ENCODE measurements around the gene A3GALT2. TPM values are rescaled to one million over a fixed set of nuclear protein-coding genes. Genes with fewer than 3 reads are reported as not detected.

The A3GALT2 gene
- polyA plus RNA-seq (2012; ENCODE audit: missing spikeins), result not detected

DNA sequence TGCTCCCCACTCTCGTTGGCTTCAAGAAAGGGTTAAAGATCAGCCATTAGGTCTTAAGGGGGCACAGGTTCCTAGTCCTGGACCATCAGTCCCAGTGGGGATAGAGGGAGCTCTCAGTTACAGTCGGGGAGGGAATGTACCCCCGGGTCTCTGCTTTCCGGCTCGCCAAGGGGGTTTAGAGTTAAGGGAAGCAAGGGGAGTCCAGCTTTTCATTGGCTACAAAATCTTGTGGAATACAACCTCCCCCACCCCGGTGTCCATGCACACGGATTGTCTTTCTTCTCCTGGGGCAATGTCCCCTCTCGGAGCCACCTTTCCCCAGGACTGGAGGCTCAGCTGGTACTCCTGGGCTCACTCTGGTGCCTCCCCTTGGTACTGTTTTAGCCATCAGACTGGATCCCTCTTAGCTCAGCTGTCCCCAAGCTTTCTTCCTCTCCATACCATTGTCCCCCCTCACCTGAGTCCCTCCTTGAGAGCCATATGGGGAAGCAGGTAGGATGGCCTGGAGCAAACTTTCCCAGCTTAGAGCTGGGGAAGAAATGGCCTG lies at the start of gene A3GALT2:
Gene A3GALT2, minus strand, starts transcription at position 480 of the 547 bp plus-strand sequence. Its CDS starts 0 bp downstream, at position 480.
- no peak for TF ChIP-seq POLR2A (IDR thresholded peaks at IDR 0.05; ENCODE audit: low read depth, low read length)
- no peak for TF ChIP-seq TAF1 (IDR thresholded peaks at IDR 0.05; ENCODE audit: borderline replicate concordance, low read depth, low read length)
- TF ChIP-seq POLR2AphosphoS5 (IDR thresholded peaks at IDR 0.05; ENCODE audit: low read depth, low read length), result no peak
- FAIRE-seq, result no peak

DNA sequence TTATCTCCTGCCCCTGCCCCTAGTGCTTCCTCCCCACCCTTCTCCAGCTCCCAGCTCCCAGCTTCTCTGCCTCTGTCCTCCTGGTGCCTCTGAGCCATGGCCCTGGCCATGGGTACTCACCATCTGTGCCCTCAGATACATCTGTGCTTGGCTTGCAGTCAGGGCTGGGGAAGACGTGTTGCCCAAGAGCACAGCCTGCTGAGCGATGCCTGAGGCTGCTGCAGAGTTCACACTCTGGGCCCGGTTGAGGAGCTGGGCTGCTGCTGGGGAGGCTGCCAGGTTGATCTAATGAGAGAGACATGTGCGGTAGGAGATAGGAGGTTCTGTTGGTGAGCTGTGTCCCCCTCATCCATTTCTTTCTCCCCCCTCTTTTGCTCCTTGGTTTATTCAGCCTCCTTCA lies 49.4 kb upstream of the A3GALT2 start:
- DNase-seq (ENCODE audit: insufficient read length) (no peak), FAIRE-seq (no peak)

More for the DNA sequence above, at the start of gene A3GALT2:
- no peak for DNase-seq (ENCODE audit: insufficient read length)

GRCh38 chr1:33369764-33370163 lies 48.9 kb upstream of the A3GALT2 start:
- TF ChIP-seq TAF1 (IDR thresholded peaks at IDR 0.05; ENCODE audit: borderline replicate concordance, low read depth, low read length) (no peak), POLR2AphosphoS5 (IDR thresholded peaks at IDR 0.05; ENCODE audit: low read depth, low read length) (no peak), POLR2A (IDR thresholded peaks at IDR 0.05; ENCODE audit: low read depth, low read length) (no peak)
- no peak for FAIRE-seq

More for the DNA sequence above, 49.4 kb upstream of the A3GALT2 start:
- TF ChIP-seq POLR2A (IDR thresholded peaks at IDR 0.05; ENCODE audit: low read depth, low read length) (no peak), TAF1 (IDR thresholded peaks at IDR 0.05; ENCODE audit: borderline replicate concordance, low read depth, low read length) (no peak), POLR2AphosphoS5 (IDR thresholded peaks at IDR 0.05; ENCODE audit: low read depth, low read length) (no peak)

GRCh38 chr1:33369081-33369480 lies 48.2 kb upstream of the A3GALT2 start:
- no peak for FAIRE-seq

More at GRCh38 chr1:33369764-33370163, 48.9 kb upstream of the A3GALT2 start:
- DNase-seq (ENCODE audit: insufficient read length), result no peak

DNA sequence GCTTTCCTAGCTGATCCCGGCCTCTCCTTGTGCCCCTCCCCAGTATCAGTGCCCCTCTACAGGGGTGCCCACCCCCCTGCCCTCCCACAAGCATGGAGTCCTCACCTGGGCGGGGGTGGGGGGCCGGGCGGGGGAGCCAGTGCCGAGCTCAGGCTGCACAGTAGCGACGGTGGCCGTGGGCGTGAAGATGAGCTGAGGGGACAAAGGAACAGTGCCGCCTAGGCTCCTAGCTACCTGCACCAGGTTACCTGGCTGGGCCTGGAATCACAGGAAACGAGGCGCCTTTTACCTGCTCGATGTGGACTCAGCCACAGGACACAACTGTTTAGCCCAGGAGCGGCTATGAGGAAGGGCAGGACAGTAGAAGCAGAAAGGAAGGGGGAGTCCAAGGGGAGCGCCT lies 47.5 kb upstream of the A3GALT2 start:
- DNase-seq (ENCODE audit: insufficient read length) (no peak), FAIRE-seq (no peak)
- TF ChIP-seq POLR2A (IDR thresholded peaks at IDR 0.05; ENCODE audit: low read depth, low read length), result no peak
- no peak for TF ChIP-seq POLR2AphosphoS5 (IDR thresholded peaks at IDR 0.05; ENCODE audit: low read depth, low read length)
- TF ChIP-seq TAF1 (IDR thresholded peaks at IDR 0.05; ENCODE audit: borderline replicate concordance, low read depth, low read length), result no peak

More at GRCh38 chr1:33369081-33369480, 48.2 kb upstream of the A3GALT2 start:
- TF ChIP-seq POLR2A (IDR thresholded peaks at IDR 0.05; ENCODE audit: low read depth, low read length) (no peak), POLR2AphosphoS5 (IDR thresholded peaks at IDR 0.05; ENCODE audit: low read depth, low read length) (no peak), TAF1 (IDR thresholded peaks at IDR 0.05; ENCODE audit: borderline replicate concordance, low read depth, low read length) (no peak)
- no peak for DNase-seq (ENCODE audit: insufficient read length)

GRCh38 chr1:33367485-33368405 lies 46.8 kb upstream of the A3GALT2 start:
- FAIRE-seq (peak; percentile 91), DNase-seq (ENCODE audit: insufficient read length) (peak; percentile 84)
- TF ChIP-seq POLR2AphosphoS5 (IDR thresholded peaks at IDR 0.05; ENCODE audit: low read depth, low read length) (no peak), POLR2A (IDR thresholded peaks at IDR 0.05; ENCODE audit: low read depth, low read length) (no peak), TAF1 (IDR thresholded peaks at IDR 0.05; ENCODE audit: borderline replicate concordance, low read depth, low read length) (no peak)

DNA sequence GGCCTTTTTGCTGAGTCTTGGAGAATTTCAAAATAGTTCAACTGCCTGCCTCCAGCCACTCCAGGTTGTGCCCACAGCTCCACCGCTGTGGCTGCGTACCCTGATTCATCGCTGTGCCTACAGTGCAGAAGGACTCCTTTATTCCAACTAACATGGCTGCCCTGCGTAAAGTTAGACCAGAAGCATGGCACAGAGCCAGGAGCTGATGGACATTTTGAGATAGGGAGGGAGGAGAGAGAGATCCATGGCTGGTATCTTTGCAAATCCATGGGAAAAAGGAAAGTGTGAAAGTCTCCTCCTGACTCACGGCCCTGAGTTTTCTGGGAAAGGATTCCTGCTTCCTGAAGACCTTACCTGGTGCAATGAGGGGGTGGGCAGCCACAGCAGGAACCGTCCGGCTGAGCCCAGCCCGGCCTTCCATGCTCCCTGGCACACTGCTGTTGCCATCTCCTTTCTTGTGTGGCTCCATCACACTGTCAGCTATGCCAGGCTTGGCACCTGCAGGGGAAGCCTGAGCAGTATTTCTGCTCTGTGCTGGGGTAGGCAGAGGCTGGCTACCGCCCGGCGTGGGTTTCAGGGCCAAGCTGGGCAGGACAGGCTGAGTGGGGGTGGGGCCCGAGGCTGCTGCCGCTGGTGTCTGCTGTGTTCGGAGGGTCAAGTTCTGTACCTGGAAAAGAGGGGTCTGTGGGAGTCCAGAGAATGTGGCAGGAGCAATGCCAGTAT lies 46.0 kb upstream of the A3GALT2 start:
- FAIRE-seq, result no peak
- TF ChIP-seq TAF1 (IDR thresholded peaks at IDR 0.05; ENCODE audit: borderline replicate concordance, low read depth, low read length) (no peak), POLR2A (IDR thresholded peaks at IDR 0.05; ENCODE audit: low read depth, low read length) (no peak), POLR2AphosphoS5 (IDR thresholded peaks at IDR 0.05; ENCODE audit: low read depth, low read length) (no peak)

GRCh38 chr1:33365560-33365997 lies 44.7 kb upstream of the A3GALT2 start:
- TF ChIP-seq POLR2A (IDR thresholded peaks at IDR 0.05; ENCODE audit: low read depth, low read length) (no peak), POLR2AphosphoS5 (IDR thresholded peaks at IDR 0.05; ENCODE audit: low read depth, low read length) (no peak), TAF1 (IDR thresholded peaks at IDR 0.05; ENCODE audit: borderline replicate concordance, low read depth, low read length) (no peak)
- FAIRE-seq, result no peak
- no peak for DNase-seq (ENCODE audit: insufficient read length)

More for the DNA sequence above, 46.0 kb upstream of the A3GALT2 start:
- no peak for DNase-seq (ENCODE audit: insufficient read length)

- TF ChIP-seq TAF1 (IDR thresholded peaks at IDR 0.05; ENCODE audit: borderline replicate concordance, low read depth, low read length) (no peak), POLR2A (IDR thresholded peaks at IDR 0.05; ENCODE audit: low read depth, low read length) (no peak), POLR2AphosphoS5 (IDR thresholded peaks at IDR 0.05; ENCODE audit: low read depth, low read length) (no peak)
- no peak for DNase-seq (ENCODE audit: insufficient read length)
- FAIRE-seq, result no peak
Measured at GRCh38 chr1:33364565-33364918, 43.6 kb upstream of the A3GALT2 start.

- no peak for DNase-seq (ENCODE audit: insufficient read length)
- TF ChIP-seq POLR2A (IDR thresholded peaks at IDR 0.05; ENCODE audit: low read depth, low read length) (no peak), POLR2AphosphoS5 (IDR thresholded peaks at IDR 0.05; ENCODE audit: low read depth, low read length) (no peak), TAF1 (IDR thresholded peaks at IDR 0.05; ENCODE audit: borderline replicate concordance, low read depth, low read length) (no peak)
- FAIRE-seq, result no peak
Measured at GRCh38 chr1:33363470-33363861, 42.6 kb upstream of the A3GALT2 start.

GRCh38 chr1:33363021-33363420 lies 42.1 kb upstream of the A3GALT2 start:
- TF ChIP-seq TAF1 (IDR thresholded peaks at IDR 0.05; ENCODE audit: borderline replicate concordance, low read depth, low read length) (no peak), POLR2AphosphoS5 (IDR thresholded peaks at IDR 0.05; ENCODE audit: low read depth, low read length) (no peak), POLR2A (IDR thresholded peaks at IDR 0.05; ENCODE audit: low read depth, low read length) (no peak)
- DNase-seq (ENCODE audit: insufficient read length) (no peak), FAIRE-seq (no peak)

Data from GM12892 (cell line).